Measurements from ENCODE around the gene ETV2. TPM values are rescaled to one million over a fixed set of nuclear protein-coding genes. Genes with fewer than 3 reads are reported as not detected.

ETV2 gene
- total RNA-seq, 1 donor from 2014 or later, result 0.82 TPM

- DNase-seq (ENCODE audit: low spot score in 2 of 2) (no peak), FAIRE-seq (no peak)
Observed at GRCh38 chr19:35623327-35624010, 18.1 kb upstream of the ETV2 start.

GRCh38 chr19:35628264-35628564 lies 13.3 kb upstream of the ETV2 start:
- DNase-seq (ENCODE audit: low spot score in 2 of 2), result no peak
- no peak for FAIRE-seq

- FAIRE-seq (peak; percentile 15), DNase-seq (ENCODE audit: low spot score in 2 of 2) (peak; percentile 96 to 98)
Observed at GRCh38 chr19:35628565-35629331, 12.8 kb upstream of the ETV2 start, which contains the start of gene RBM42. RBM42 (plus strand) TSS chr19:35629036; CDS start chr19:35629154, 118 bp downstream.

DNA sequence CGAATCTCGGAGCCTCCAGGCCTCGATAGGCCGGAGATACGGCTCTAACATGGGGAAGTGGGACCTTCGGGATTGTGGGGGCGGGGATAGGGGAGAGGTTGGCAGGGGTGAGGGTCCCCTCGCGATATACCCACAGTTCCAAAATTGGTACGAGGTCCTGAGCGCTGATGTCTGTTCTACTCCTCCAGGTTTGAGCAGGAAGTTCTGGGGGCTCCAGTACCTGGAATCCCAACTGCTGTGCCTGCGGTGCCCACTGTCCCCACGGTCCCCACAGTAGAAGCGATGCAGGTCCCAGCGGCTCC lies 12.3 kb upstream of the ETV2 start:
- no peak for FAIRE-seq
- peak in 1 of 2 donors; percentile 37 for DNase-seq (ENCODE audit: low spot score in 2 of 2)

GRCh38 chr19:35633727-35634440 lies 7.7 kb upstream of the ETV2 start:
- DNase-seq (ENCODE audit: low spot score in 2 of 2) (no peak), FAIRE-seq (no peak)

GRCh38 chr19:35636651-35637050 lies 4.9 kb upstream of the ETV2 start:
- DNase-seq (ENCODE audit: low spot score in 2 of 2), result no peak
- FAIRE-seq, result no peak

GRCh38 chr19:35637165-35637564 lies 4.4 kb upstream of the ETV2 start:
- FAIRE-seq, result no peak
- DNase-seq (ENCODE audit: low spot score in 2 of 2), result no peak

DNA sequence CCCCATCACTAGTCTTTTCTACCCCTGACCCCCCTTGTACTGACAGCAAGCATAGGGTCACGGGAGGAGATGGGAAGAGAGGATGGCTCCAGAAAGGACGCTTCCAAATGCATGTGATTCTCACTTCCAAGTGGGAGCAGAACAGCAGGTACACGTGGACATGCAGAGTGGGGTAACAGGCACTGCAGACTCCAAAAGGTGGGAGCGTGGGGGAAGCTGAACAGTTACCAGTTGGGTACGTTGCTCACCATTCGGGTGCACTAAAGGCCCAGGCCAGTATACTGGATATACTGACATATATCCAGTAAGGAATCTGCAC lies 2.3 kb upstream of the ETV2 start:
- FAIRE-seq (no peak), DNase-seq (ENCODE audit: low spot score in 2 of 2) (no peak)

DNA sequence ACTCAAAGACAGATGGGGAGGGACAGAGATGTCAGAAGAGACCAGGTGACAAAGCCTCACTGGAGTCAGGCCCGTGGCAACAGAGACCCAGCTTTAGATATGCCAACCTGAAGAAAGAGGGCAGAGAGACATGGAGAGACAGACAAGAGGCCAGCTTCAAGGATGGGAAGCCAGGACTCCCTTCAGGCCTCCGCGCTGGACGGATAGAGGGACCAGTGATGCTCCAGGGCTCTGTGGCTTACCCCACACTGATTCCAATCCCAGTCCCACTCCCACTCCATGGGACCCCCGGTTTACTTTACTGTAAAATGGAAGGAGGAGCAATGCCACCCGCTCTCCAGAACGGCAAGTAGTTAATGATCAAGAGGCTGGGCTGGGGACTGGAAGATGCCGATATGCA lies 1.7 kb upstream of the ETV2 start:
- FAIRE-seq (no peak), DNase-seq (ENCODE audit: low spot score in 2 of 2) (no peak)

DNA sequence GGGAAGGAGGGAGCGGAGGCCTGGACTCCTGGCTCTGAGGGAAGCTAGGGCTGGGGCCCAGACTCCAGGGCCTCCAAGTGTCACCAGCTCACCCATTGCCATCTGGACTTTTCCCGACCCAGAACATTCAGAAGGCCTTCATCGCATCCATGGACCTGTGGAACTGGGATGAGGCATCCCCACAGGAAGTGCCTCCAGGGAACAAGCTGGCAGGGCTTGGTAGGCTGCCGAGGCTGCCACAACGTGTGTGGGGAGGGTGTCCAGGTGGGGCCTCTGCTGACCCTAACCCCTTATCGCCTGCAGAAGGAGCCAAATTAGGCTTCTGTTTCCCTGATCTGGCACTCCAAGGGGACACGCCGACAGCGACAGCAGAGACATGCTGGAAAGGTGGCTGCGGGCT lies 767 bp downstream of the ETV2 start:
- FAIRE-seq, result no peak
- DNase-seq (ENCODE audit: low spot score in 2 of 2), result no peak

GRCh38 chr19:35642798-35643254 lies 1.3 kb downstream of the ETV2 start:
- DNase-seq (ENCODE audit: low spot score in 2 of 2) (no peak), FAIRE-seq (no peak)

DNA sequence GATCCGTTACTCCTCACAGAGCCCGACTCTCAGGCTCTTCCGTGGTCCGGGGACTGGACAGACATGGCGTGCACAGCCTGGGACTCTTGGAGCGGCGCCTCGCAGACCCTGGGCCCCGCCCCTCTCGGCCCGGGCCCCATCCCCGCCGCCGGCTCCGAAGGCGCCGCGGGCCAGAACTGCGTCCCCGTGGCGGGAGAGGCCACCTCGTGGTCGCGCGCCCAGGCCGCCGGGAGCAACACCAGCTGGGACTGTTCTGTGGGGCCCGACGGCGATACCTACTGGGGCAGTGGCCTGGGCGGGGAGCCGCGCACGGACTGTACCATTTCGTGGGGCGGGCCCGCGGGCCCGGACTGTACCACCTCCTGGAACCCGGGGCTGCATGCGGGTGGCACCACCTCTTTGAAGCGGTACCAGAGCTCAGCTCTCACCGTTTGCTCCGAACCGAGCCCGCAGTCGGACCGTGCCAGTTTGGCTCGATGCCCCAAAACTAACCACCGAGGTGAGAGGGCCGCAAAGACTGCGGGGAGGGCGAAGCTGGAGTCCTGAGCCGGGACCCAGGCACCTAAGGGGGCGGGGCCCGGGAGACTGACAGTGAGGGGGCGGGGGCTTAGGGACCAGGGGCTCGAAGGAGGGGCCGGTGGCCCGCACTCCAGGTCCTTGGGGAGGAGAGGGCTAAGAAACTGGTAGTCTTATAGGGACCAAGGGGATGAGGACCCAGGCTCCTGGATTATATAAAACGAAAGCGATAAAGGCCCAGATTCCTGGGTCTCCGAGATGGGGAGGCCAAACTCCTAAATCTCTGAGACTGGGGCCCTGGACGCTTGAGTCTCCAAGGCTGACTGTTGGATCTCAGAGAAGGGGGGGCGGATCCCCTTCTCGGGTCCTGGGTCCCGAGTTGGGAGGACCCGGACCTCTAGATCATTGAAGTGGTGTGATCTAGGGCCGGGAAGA lies 2.0 kb downstream of the ETV2 start:
- FAIRE-seq (no peak), DNase-seq (ENCODE audit: low spot score in 2 of 2) (peak; percentile 69 to 75)

DNA sequence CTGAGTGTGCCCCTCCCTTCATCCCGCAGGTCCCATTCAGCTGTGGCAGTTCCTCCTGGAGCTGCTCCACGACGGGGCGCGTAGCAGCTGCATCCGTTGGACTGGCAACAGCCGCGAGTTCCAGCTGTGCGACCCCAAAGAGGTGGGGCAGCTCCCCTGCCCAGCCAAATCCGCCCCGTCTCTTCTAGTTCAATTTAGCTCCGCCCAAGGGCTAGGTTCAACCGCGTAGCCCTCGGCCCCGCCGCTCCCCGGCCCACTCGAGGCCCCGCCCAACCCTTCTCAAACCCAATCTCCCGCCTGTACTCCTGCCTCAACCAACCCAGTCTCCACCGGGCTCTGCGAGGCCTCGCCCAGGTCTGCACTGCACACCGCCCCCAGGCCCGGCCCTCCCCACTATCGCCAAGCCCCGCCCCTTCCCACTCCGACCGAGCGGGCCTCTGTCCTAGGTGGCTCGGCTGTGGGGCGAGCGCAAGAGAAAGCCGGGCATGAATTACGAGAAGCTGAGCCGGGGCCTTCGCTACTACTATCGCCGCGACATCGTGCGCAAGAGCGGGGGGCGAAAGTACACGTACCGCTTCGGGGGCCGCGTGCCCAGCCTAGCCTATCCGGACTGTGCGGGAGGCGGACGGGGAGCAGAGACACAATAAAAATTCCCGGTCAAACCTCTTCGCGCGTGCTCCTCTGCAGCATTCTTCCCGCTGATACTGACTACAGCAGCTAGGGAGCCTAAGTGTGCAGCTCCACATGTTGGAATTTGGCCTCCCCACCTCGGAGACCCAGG lies 2.9 kb downstream of the ETV2 start:
- DNase-seq (ENCODE audit: low spot score in 2 of 2) (peak; percentile 76 to 85), FAIRE-seq (no peak)

DNA sequence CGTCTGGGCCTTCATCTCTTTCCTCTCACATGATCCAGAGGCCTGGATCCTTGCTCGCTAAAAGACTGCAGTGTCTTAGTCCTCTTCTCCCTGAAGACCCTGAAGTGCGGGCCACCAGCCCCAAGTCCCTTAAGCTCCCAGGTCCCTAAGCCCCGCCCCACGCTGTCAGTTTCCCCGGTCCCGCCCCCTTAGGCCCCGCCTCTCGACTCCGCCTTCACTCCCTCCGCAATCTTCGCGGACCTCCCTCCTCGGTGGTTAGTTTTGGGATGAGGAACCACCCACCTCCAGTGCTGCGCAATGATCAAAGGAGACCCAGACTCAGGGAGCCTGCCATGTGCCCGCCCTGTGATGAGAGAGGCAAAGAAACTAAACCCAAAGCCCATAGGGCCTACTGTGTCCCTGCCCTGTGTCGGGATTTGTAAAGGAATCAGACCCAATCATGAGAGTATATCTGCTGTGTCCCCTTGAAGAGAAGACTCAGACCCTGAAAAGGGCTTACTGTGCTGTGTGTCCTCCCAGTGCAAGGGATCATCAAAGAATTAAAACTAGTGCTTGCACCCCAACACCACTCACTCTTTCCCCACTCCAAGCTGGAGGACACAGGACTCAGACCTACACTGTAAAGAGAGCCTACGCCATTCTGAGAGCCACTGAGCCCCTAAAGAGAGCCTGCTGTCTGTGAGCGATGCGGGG lies 3.6 kb downstream of the ETV2 start:
- DNase-seq (ENCODE audit: low spot score in 2 of 2) (peak; percentile 59 to 69), FAIRE-seq (no peak)

- FAIRE-seq (no peak), DNase-seq (ENCODE audit: low spot score in 2 of 2) (no peak)
Observed at GRCh38 chr19:35645680-35646511, 4.4 kb downstream of the ETV2 start.

- DNase-seq (ENCODE audit: low spot score in 2 of 2) (peak; percentile 94 to 99), FAIRE-seq (peak; percentile 71)
Observed at GRCh38 chr19:35648017-35648961, 6.7 kb downstream of the ETV2 start, which contains the start of gene COX6B1. COX6B1 (plus strand) TSS chr19:35648323; CDS start chr19:35651244, 2,921 bp downstream.

DNA sequence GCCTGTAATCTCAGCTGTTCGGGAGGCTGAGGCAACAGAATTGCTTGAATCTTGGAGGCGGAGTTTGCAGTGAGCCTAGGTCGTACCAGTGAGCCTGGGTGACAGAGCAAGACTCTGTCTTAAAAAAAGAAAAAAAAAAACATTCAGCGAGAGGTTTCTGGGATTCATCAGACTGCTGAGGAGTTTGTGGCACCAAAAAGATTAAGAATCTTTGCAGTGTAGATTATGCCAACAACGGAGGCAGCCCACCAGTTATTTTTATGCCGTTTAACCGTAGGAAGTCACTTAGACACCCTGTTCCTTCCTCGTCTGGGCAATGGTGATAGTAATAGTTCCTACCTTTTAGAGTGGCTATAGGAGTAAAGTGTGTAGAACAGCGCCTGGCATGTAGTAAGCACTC lies 9.0 kb downstream of the ETV2 start:
- DNase-seq (ENCODE audit: low spot score in 2 of 2), result no peak
- FAIRE-seq, result no peak

Measured in frontal cortex (tissue), 4 donors.